GM12878 (cell line): Measurements from ENCODE around the gene SRGAP1. TPM values are rescaled to one million over a fixed set of nuclear protein-coding genes. Genes with fewer than 3 reads are reported as not detected.

ENCODE experiments used
- ATAC-seq: fragments of 200-7000 bp; cut with Tn5 transposase; 3 replicates; pipeline ENCODE4 v1.9.1; 2020; ENCODE audit warnings: mild to moderate bottlenecking, moderate library complexity
- BruUV-seq: library from RNA; stranded (reverse); fragments of 400-500 nt; replicated peaks from 2 replicates; lab custom pipeline; 2021; lab: Mats Ljungman, UMichigan
- CTCF ChIA-PET: fragments of 300-600 bp; sonication (Branson Sonifier 250); formaldehyde crosslinking; extraction: SDS; loops from one replicate; lab custom pipeline; 2021; ENCODE audit warnings: inconsistent platforms; lab: Yijun Ruan, JAX
- POLR2A ChIA-PET: fragments of 350-600 bp; formaldehyde crosslinking; extraction: SDS; loops from one replicate; lab custom pipeline; 2021; ENCODE audit warnings: inconsistent platforms; lab: Charles Lee
- RAD21 ChIA-PET: fragments of 300-600 bp; sonication (Branson Sonifier 250); formaldehyde crosslinking; loops from one replicate; lab custom pipeline; 2023; ENCODE audit warnings: antibody characterized with exemption; ENCODE audit not compliant: unreplicated experiment; lab: Charles Lee
- SMC1A ChIA-PET: fragments of 300-600 bp; sonication (Branson Sonifier 250); formaldehyde crosslinking; loops from one replicate; lab custom pipeline; 2023; ENCODE audit not compliant: unreplicated experiment, uncharacterized antibody; lab: Charles Lee
- DNase-seq: peaks from one replicate; pipeline ENCODE4 v3.0.0-alpha.2; 2011; ENCODE audit warnings: low read depth, low spot score
- FAIRE-seq: peaks from 3 replicates; lab custom pipeline; 2011; peaks lifted over from hg19 to GRCh38; lab: Jason Lieb, UNC
- H2AFZ ChIP-seq: 2 replicates; pipeline ENCODE4 v1.6.0; 2011; ENCODE audit warnings: low read depth, low read length, control low read depth; ENCODE audit not compliant: control insufficient read depth
- H3K27ac ChIP-seq: 2 replicates; pipeline ENCODE4 v1.5.1; 2011; ENCODE audit warnings: control low read depth; ENCODE audit not compliant: control insufficient read depth, insufficient read depth
- H3K27me3 ChIP-seq, 2 experiments: replicated peaks in 1 of 2; 2 replicates each; pipeline versions ENCODE4 v1.6.0 to v1.6.1; 2011; ENCODE audit warnings: low read length in 1 of 2; ENCODE audit not compliant: control insufficient read depth in 2 of 2, insufficient read depth in 2 of 2
- H3K36me3 ChIP-seq, 2 experiments: 2 replicates each; pipeline ENCODE4 v1.5.1; 2011; ENCODE audit warnings: low read length in 1 of 2; ENCODE audit not compliant: control insufficient read depth in 2 of 2, insufficient read depth in 2 of 2
- H3K4me1 ChIP-seq: 2 replicates; pipeline ENCODE4 v1.6.1; 2011; ENCODE audit warnings: mild to moderate bottlenecking, low read length, moderate library complexity, mixed read lengths; ENCODE audit not compliant: control insufficient read depth, insufficient read depth
- H3K4me2 ChIP-seq: 2 replicates; pipeline ENCODE4 v1.6.0; 2011; ENCODE audit warnings: control low read depth; ENCODE audit not compliant: control insufficient read depth, insufficient read depth
- H3K4me3 ChIP-seq: fragments of 200-600 bp; sonication (generic); 2 replicates; pipeline ENCODE4 v1.5.1; 2016
- H3K79me2 ChIP-seq: 2 replicates; pipeline ENCODE4 v1.6.0; 2011; ENCODE audit warnings: low read length; ENCODE audit not compliant: control insufficient read depth, insufficient read depth
- H3K9ac ChIP-seq: 2 replicates; pipeline ENCODE4 v1.8.0; 2011; ENCODE audit warnings: low read length, control low read depth, mixed read lengths; ENCODE audit not compliant: control insufficient read depth, insufficient read depth
- H3K9me3 ChIP-seq: replicated peaks from 3 replicates; pipeline ENCODE4 v1.5.1; 2011; ENCODE audit warnings: mild to moderate bottlenecking, low read length; ENCODE audit not compliant: control insufficient read depth, insufficient read depth
- H4K20me1 ChIP-seq: 2 replicates; pipeline ENCODE4 v1.6.0; 2011; ENCODE audit not compliant: control insufficient read depth, insufficient read depth
- WGBS: methylation state at CpG from one replicate; pipeline ENCODE4 v1.1.6; 2016; ENCODE audit warnings: low lambda C conversion rate; ENCODE audit not compliant: insufficient replicate concordance, insufficient coverage; ENCODE audit errors: missing lambda C conversion rate; 5-methylcytosine and 5-hydroxymethylcytosine counted together
- in situ Hi-C: fragments of 300-500 bp; cut with MboI; formaldehyde crosslinking; loops from 9 replicates; pipeline ENCODE4 v1.14.3; 2018; ENCODE audit warnings: mixed read lengths
- intact Hi-C: fragments of 100-400 bp; cut with micrococcal nuclease; formaldehyde crosslinking; loops from one replicate; pipeline ENCODE4 v1.14.2; 2022; ENCODE audit not compliant: unreplicated experiment
- polyA plus RNA-seq, 11 experiments: library from polyadenylated mRNA; depleted of rRNA in 4 of 11; unstranded in 6 of 11; stranded (reverse) in 5 of 11; fragments of >200 nt; fragmentation: Nextera tagmentation in 4 of 11; fragmentation: Illumina TruSeq in 1 of 11; extraction: Ambion mirVana in 4 of 11; extraction: Trizol in 1 of 11; gene quantifications; 1 replicate in 1 of 11; 2 replicates in 10 of 11; pipeline versions ENCODE4 v1.2.1 to v1.2.3, GENCODE V29; 2011 to 2016; ENCODE audit warnings: inconsistent platforms in 2 of 11, missing spikeins in 2 of 11, low read depth in 1 of 11
- total RNA-seq, 4 experiments: library from RNA; depleted of rRNA in 3 of 4; stranded (reverse); fragments of >200 nt in 3 of 4; fragmentation: Illumina TruSeq in 1 of 4; extraction: Trizol in 1 of 4; gene quantifications; 2 replicates each; pipeline versions ENCODE4 v1.2.1 to v1.2.3, GENCODE V29; 2013 to 2021
- TF ChIP-seq, protein P1 (sequence below): IDR thresholded peaks from 2 replicates; pipeline ENCODE4 v1.6.1; 2012; ENCODE audit warnings: mild to moderate bottlenecking, low read depth, low read length
- TF ChIP-seq, protein P2 (sequence below), 3 experiments: IDR thresholded peaks in 2 of 3; conservative IDR thresholded peaks in 1 of 3; 2 replicates each; pipeline ENCODE4 v1.5.1; 2011; ENCODE audit warnings: low read depth in 3 of 3, low read length in 3 of 3, mild to moderate bottlenecking in 3 of 3, control low read depth in 2 of 3, moderate library complexity in 2 of 3, inconsistent platforms in 1 of 3, mixed read lengths in 1 of 3; ENCODE audit not compliant: control insufficient read depth in 2 of 3, insufficient read depth in 1 of 3; ENCODE audit errors: extremely low read depth in 1 of 3

The SRGAP1 gene
- total and polyA plus RNA-seq, 10 of the 15 experiments (the other 5 are each of a cell fraction or from before 2014, with no cell fraction given) = 0.16 to 0.85 (median 0.46) TPM

DNA sequence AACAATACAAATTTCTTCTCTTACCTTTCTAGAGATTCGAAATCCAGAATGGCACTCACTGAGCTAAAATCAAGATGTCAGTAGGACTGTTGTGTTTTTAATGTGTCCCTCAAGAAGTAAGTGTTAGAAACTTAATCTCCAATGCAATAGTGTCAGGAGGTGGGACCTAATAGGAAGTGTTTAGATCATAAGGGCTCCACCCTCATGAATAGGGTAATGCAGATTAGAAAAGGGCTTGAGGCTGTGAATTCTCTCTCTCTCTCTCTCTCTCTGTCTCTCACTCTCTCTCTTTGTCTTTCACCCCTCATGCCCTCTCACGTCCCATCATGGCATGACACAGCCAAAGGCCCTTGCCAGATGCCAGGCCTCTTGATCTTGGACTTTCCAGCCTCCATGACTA is 15.6 kb upstream of the SRGAP1 start:
- no peaks in the 10 kb centered on the region for H4K20me1 ChIP-seq
- FAIRE-seq (no peak), DNase-seq (no peak), ATAC-seq (no peak)
- H3K9me3 ChIP-seq = no peaks in the 10 kb centered on the region
- ChIA-PET SMC1A (interaction anchor here (0.6 to 2.5 kb wide), 3 partner anchors 8 to 17 kb away, joined by 4 to 9 read pairs (median 4); no protein-coding TSS in a partner anchor), CTCF (interaction anchor here (1.1 kb wide), 1 partner anchor 14 kb away, joined by 4 read pairs; no protein-coding TSS in a partner anchor), POLR2A (no interaction called here), RAD21 (no interaction called here)
- no peak overlapping the region for H3K27ac ChIP-seq
- H3K4me3 ChIP-seq = no peak overlapping the region
- in situ Hi-C loops = loop anchor here (25.0 kb wide), 1 partner anchor 558 kb away; the partner anchor contains the start of gene C12orf56
- no peak overlapping the region for H3K4me2 ChIP-seq
- WGBS = 0% methylated on average over 2 of the region's 2 CpGs
- BruUV-seq = no TSS peak
- no peaks in the 10 kb centered on the region for H3K27me3 ChIP-seq
- intact Hi-C loops = loop anchor here (5.0 kb wide), 1 partner anchor 563 kb away; the partner anchor contains the start of gene C12orf56
- H3K36me3 ChIP-seq = no peaks in the 10 kb centered on the region
- no peak overlapping the region for H3K9ac ChIP-seq
- no peaks in the 10 kb centered on the region for H3K79me2 ChIP-seq
- H2AFZ ChIP-seq = no peak overlapping the region
- TF ChIP-seq, protein P1, sequence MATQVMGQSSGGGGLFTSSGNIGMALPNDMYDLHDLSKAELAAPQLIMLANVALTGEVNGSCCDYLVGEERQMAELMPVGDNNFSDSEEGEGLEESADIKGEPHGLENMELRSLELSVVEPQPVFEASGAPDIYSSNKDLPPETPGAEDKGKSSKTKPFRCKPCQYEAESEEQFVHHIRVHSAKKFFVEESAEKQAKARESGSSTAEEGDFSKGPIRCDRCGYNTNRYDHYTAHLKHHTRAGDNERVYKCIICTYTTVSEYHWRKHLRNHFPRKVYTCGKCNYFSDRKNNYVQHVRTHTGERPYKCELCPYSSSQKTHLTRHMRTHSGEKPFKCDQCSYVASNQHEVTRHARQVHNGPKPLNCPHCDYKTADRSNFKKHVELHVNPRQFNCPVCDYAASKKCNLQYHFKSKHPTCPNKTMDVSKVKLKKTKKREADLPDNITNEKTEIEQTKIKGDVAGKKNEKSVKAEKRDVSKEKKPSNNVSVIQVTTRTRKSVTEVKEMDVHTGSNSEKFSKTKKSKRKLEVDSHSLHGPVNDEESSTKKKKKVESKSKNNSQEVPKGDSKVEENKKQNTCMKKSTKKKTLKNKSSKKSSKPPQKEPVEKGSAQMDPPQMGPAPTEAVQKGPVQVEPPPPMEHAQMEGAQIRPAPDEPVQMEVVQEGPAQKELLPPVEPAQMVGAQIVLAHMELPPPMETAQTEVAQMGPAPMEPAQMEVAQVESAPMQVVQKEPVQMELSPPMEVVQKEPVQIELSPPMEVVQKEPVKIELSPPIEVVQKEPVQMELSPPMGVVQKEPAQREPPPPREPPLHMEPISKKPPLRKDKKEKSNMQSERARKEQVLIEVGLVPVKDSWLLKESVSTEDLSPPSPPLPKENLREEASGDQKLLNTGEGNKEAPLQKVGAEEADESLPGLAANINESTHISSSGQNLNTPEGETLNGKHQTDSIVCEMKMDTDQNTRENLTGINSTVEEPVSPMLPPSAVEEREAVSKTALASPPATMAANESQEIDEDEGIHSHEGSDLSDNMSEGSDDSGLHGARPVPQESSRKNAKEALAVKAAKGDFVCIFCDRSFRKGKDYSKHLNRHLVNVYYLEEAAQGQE = no peak
- TF ChIP-seq, protein P2, sequence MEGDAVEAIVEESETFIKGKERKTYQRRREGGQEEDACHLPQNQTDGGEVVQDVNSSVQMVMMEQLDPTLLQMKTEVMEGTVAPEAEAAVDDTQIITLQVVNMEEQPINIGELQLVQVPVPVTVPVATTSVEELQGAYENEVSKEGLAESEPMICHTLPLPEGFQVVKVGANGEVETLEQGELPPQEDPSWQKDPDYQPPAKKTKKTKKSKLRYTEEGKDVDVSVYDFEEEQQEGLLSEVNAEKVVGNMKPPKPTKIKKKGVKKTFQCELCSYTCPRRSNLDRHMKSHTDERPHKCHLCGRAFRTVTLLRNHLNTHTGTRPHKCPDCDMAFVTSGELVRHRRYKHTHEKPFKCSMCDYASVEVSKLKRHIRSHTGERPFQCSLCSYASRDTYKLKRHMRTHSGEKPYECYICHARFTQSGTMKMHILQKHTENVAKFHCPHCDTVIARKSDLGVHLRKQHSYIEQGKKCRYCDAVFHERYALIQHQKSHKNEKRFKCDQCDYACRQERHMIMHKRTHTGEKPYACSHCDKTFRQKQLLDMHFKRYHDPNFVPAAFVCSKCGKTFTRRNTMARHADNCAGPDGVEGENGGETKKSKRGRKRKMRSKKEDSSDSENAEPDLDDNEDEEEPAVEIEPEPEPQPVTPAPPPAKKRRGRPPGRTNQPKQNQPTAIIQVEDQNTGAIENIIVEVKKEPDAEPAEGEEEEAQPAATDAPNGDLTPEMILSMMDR (IDR thresholded peaks at IDR 0.05 in 2 of 3, conservative IDR thresholded peaks at IDR 0.05 in 1 of 3; ENCODE audit: control insufficient read depth in 2 of 3, extremely low read depth in 1 of 3, insufficient read depth in 1 of 3, low read depth in 3 of 3, low read length in 3 of 3) = no peak
- H3K4me1 ChIP-seq = no peaks in the 10 kb centered on the region
